CD4-positive, alpha-beta T cell treated with Interferon alpha-2 for 1 hour (primary cell): ENCODE results near the gene TMEM98.
A peak's percentile ranks its signal among the peaks of the same experiment; 100 is the strongest.
"Not testable (repeated sequence)": the region's sequence is repeated elsewhere in the genome, so short reads cannot be mapped to it uniquely, and the experiment has no call there.

ENCODE experiments used
- DNase-seq, 2 donors: peaks; one replicate each; pipeline ENCODE4 v3.0.0-alpha.2; 2020 to 2022

TMEM98 gene, protein sequence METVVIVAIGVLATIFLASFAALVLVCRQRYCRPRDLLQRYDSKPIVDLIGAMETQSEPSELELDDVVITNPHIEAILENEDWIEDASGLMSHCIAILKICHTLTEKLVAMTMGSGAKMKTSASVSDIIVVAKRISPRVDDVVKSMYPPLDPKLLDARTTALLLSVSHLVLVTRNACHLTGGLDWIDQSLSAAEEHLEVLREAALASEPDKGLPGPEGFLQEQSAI

DNA sequence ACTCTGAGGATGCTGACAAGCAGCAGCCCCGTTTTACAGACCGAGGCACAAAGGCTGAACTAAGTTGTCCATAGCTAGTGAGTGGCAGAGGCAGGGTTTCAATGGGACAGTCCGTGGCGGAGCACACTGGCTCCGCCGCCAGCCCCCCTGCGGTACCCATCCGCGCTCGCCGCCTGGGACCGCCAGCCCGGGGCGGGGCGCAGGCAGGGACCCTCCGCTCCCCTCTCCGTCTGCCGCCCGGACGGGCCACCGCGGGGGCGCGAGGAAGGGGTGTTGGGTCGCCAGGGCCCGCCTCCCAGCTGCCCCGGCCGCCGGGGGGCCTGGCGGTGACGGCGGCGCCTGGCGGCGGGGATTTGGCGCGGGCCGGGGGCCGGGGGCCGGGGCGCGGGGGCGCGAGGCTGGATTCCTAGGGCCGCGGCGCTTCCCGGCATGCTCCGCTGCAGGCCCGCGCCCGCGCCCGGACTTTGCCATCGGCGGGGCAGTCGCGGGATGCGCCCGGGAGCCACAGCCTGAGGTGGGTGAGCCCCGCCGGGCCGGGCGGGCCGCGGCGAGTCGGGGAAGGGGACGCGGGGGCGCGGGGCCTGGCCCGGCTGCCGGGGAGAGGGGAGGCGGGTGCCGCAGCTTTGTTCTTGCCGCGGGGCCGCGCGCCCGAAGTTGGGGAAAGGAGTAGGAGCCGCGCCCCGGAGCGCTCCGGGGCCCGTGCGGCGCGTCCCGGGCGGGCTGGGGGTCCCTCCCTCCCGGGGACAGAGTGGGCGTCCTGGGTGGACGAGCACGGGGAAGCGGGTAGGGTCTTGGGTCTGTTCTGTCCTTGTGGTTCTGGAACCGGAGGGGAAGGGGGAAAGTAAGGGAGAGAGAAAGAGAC, at the start of gene TMEM98:
Gene TMEM98 (plus strand): TSS at position 430 of the 862 bp plus-strand sequence. CDS start 3,376 bp downstream, outside the sequence.
- no peak for DNase-seq

DNA sequence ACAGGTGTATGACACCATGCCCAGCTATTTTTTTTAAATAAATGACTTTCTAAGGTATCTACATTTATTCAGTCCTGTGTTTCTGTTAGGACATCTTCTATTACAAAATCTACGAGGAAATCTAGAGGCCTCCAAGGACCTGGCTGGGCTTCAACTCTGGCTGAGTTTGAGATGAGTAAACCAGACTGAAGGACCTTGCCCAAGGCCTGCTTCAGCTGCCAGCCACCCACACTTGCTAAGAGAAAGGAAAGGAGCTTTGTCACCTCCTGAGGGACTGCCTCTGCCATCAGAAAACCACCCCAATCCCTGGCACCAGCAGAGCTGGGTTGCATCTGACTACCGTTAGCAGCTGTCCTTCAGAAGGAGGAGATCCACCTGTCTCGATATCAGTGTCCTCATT, 49.7 kb upstream of the TMEM98 start:
- no peak for DNase-seq

DNA sequence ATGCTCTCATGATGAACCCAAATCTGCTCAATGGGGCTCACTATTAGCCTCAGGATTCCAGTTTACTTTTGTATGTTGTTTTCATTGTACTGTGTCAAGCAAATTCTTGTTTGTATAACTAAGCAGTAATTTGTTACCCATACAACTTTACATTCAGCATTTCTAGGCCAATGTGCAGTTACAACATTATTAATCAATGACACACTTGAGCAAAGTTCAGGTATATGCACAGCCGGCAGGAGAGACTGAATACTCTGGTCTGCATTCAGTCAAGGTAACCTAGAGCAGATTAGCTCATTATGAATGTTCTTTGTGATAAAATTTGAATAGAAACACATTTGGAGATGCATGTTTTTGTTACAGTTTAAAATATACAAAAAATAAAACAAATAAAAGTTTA, 48.8 kb upstream of the TMEM98 start:
- no peak for DNase-seq

DNA sequence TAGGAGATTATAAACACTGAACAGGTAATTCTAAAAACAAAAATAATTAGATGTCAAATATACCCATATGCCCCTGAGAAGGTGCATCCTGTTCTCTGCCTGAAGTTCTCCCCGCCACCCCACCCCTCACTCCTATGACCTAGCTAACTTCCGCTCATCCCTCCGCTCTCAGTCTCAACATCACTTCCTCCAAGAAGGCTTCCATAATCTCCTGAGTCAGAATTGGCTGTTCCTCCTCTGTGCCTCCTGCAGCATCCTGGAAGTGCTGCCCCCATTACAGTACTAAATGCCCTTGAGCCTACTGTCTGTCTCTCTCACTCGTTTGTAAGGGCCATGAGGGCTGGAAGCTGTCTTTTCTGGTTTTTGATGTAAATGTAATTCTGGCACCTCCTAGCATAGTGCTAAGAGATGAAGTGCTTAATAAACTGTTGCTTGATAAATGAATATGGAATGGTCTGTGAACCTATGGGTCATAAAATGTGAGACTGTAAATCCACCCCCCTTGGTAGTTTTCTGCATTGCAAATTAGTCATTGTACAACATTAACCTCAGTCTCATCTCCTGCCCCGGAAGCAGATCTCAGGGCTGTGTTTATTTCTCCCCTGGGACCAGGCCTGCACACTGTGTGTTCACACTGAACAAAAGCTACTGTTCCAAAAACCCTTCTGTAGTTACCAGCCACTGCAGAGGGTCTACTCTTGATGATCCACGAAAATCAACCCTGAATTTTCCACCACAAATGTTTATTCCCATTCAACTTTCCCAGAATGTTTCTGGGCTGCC, 47.1 kb upstream of the TMEM98 start:
- no peak for DNase-seq

DNA sequence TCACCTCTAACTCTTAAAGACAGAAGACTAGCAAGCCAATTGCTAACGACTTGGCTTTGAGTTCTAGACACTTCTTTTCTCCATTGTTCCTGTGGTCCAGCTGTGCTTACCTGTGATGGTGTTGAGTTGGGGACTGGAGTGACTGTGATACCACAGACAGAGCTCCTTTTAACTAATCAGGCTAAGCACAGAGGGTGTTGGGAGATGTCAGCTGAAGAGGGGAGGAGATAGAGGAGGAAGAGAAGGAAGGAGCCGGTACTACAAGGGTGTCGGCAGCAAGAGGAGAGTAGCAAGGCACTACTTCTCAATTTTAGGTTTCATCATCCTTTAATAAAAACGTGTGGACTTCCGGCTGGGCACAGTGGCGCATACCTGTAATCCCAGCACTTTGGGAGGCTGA, 45.9 kb upstream of the TMEM98 start:
- no peak for DNase-seq

DNA sequence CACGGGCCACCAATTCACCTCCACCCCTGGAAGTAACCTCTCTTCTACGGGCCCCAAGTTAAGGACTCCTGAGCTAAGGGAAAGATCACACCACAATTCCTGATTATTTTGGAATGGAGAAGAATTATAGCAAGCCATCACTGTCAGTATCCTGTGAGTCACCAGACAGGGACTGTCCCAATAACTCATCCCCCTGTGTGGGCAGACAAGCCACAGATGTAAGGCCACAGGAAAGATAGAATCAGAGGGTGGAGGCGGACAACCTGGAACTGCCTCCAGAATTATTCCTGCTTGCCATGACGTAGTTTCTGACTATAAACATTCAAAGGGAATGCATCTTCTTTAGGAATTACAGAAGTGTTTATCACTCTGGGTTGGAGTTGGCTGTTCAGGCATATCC, 45.2 kb upstream of the TMEM98 start:
- DNase-seq, result no peak

DNA sequence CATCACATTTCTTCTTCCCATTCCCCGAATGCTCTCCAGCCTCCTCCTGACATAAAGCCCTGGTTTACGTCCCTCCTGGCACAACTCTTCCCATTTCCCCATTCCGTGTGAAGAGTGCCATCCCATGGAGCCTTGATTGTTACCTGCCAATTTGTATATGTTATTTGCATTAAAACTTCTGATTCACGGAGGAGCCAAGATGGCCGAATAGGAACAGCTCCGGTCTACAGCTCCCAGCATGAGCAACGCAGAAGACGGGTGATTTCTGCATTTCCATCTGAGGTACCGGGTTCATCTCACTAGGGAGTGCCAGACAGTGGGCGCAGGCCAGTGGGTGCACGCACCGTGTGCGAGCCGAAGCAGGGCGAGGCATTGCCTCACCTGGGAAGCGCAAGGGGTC, 41.0 kb upstream of the TMEM98 start:
- DNase-seq, result not testable (repeated sequence)

DNA sequence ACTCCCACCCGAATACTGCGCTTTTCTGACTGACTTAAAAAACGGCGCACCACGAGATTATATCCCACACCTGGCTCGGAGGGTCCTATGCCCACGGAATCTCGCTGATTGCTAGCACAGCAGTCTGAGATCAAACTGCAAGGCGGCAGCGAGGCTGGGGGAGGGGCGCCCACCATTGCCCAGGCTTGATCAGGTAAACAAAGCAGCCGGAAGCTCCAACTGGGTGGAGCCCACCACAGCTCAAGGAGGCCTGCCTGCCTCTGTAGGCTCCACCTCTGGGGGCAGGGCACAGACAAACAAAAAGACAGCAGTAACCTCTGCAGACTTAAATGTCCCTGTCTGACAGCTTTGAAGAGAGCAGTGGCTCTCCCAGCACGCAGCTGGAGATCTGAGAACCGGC, 40.5 kb upstream of the TMEM98 start:
- DNase-seq, result not testable (repeated sequence)

DNA sequence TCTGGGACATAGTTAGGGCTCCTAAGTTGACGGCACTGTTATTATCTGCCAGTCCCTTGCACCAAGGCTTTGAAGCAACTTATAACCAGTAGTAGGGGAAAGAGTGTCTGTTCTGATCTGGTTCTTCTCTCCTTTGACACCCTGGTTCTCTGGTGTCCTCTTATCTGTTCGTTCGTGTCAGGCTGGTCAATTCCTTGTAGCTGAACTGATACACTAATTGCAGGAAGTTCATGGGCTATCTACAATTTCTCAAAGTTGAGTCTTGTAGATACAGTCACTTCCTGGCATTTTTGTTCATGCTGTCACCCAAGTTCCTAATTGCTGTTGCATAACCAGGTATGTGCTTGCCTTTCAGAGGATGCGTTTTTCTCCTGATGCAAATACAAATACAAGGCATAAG, 33.7 kb upstream of the TMEM98 start:
- DNase-seq, result no peak

DNA sequence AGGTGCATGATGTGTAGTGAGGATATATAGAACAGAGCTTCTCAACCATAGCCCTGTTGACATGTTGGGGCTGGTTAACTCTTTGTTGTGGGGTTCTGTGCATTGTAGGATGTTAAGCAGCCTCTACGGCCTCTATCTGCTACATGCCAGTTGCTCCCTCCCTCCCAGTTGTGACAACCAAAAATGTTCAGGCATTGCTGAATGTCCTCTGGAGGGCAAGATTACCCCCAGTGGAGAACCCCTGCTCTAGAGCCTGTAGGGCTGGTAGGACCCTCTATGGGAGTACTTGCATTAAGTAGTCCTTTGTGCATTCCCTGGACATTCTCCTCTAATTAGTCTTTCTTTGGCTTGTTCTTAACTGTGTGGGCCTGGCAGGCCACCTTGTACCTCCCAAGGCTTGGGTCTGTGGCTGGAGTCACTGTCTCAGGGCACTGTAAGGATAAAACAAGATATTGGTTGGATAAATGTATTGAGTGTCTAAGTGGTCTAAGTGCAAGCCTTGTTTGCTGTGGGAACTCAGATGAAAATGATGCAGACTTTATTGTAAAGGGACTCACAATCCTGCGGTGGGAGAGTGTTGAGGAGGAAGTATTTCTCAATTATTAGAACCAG, 31.2 kb upstream of the TMEM98 start:
- DNase-seq, result no peak

DNA sequence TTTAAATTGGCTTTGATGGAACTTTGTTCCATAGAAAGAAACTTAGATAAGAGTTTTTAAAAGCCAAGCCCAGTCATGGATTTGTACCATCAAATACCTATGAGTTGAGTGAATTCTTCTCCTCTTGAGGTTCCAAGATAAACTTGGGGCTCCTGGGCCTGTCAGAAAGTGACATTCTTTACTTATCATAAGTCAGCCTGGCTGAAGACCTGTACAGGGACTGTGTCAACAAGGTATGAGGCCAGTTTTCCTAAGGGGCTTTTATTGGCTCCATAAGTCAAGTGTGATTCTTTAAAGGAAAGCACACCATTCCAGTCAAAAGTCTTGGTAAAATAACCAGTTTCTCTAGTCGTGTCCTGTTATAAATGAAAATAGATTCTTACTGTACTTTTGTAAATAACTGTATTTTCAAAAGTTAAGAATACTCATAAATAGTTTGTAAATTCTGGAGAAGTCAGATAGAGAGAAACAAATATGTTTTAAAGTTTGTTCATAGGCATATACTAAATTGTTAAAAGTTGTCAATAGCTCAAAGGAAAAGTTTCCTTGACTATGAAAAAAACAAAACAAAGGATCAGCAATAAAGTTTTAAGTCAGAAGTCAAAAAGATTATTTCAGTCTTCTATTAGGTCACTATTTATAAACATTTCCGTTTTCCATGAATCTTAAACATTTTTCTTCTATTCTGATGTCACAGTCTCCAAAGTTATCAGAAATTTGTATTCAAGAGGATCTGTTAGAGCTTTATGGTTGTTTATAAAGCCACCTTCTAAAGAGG, 28.5 kb upstream of the TMEM98 start:
- no peak for DNase-seq

DNA sequence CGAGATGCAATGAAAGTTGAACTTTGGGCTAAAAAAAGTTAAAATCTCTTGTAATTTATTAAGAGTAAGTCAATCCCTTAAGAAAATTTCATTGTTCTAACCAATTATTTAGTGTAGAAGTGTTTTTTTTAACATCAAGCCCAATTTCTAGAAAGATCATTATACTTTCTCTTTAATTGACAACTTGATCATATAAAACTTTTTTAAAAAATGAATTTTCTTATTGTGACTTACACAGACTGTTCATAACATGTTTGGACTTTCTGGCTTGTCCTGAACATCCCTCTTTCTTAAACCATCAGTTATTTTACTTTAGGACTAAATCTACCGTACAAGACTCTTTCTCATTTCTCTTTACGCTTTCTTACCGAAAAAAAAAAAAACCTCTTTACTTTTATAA, 26.2 kb upstream of the TMEM98 start:
- no peak for DNase-seq

DNA sequence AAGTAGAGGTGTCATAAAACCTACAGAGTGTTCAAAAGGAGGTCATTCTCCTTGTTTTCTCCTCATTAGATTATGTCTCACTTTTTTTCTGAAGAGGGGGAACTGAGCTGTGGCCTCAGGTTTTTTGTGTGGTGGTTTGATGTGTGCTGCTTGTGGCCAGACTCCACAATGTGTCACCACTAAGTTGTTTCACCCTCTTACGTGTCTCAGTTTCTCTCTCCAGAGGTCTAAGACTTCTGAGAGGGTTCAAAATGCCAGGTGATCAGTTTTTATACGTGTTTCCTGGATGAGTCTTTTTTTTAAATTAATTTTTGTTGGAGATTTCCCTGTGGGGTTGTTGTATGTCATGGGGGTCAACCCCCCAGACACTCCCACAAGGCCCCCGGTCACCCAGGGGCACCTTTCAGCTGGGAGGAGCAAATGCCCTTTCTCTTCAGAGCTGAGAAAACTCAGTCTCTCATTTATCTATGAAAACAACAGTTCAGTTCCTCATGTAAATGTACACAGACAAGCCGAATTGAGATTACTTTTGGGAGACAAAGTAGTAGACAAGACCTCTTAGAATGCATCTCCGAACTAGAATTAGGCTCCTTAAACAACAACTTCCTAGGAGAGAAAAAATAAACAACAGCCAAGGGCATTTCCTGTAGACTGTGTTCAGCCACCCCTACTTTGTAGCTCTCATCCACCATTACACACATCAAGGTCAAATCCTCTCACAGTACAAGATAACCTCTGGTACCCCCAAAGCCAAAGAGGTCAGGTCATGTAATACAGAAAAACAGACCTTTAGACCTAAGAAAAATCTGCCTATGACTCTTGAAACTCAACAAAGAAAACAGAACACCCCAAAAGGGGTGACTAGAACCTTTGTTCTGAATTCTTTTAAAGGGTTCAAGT, 23.9 kb upstream of the TMEM98 start:
- DNase-seq, result no peak

DNA sequence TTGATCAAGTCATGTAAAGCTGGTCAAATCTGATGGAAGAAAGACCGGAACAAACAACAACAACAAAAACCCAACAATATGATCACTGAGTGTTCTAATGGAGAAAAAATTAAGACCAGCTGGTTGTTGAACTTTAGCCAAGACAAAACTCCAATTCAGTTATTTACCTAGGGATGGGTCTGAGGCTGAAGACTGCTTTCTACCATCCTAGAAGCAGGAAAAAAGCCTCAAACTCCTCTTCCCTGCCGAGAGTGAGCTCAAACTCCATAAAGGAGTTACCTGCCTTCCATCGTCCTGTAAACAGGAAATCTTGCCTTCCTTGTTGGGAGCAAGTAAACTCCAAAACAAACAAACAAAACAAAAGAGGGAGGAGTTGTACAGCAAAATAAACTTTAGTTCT, 23.1 kb upstream of the TMEM98 start:
- DNase-seq, result no peak

DNA sequence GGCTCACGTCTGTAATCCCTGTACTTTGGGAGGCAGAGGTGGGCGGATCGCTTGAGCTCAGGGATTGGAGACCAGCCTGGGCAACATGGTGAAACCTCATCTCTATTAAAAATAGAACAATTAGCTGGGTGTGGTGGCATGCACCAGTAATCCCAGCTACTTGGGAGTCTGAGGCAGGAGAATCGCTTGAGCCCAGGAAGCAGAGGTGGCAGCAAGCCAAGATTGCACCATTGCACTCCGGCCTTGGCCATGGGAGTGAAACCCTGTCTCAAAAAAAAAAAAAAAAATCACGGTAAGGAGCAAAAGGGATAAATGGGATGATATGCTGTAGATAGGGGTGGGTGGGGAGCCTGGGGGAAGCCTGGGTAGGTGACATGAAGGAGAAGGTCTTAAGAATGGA, 20.4 kb upstream of the TMEM98 start:
- no peak for DNase-seq

DNA sequence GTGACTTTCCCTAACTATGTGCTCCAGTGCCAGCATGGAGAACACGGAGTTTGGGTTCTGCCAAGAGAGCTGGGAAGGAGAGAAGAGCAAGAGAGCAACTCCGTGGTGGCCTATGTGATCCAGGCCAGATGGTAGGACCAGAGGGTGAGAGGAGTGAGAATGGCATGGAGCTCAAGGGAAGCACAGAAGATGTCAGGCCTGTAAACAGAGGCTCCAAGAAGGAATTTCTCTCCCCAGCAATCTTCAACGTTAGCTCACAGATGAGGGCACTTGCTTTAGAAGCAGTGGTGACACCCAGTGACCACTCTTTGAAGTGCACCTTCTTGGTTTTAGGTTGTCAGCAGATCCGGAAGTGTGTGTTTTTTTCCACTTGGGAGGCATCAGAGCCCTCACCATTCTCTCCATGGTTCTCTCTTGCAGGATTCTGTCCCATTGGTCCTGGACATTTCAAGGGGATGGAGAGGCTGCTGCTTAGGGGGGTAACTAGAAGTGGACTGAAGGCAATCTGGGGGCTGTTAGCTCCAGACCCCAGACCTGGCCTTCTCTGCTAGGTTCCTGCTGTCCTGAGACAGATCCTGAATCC, 18.1 kb upstream of the TMEM98 start:
- peak; percentile 36 to 57 for DNase-seq

DNA sequence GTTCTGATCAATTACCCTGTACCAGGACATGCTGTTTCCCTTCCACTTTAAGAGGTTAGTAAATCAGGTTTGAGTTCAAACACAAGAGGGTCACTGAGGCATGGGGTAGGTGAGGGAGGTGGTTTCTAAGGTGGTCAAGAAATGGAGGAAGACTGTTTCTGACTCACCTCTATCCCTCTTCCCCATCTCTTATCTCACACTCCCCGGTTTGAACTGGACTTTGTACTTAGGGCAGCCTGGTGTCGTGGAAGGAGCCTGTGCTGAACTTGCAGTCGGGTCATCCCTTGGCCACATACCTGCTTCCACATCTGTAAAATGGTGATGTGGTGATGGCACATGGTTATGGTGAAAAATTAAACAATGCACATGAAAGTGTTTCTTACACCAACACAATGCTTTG, 17.2 kb upstream of the TMEM98 start:
- DNase-seq, result no peak

DNA sequence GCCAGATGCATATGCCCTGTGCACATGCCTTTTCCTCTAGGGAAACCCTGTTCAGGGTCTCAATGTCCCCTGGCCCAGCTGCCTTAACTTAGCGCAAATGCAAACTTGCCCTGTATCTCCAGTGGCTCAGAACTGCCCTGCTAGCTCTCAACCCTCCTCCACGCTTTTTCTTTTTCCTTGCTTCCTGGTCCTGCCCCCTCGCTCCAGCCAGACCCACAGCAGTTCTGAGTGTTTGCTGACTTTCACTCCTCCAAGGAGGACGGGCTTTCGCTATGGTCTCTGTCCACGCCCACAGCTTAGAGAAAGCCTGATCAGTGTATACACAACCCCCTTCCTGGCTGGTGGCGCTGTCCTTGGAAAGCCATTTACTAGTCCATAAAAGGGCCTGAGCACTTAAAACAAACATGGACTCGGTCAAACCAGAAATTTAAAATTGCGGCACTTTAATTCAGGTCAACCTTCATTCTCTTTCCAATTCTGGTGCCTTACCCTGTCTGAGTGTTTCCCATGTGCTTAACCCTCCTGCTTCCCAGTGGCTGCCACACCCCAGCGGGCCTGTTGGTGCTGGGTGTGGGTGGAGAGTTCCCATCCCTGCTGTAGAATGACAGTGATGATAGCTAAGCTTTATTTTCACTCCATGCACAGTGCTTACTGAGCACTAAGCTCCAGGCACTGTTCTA, 15.6 kb upstream of the TMEM98 start:
- no peak for DNase-seq

DNA sequence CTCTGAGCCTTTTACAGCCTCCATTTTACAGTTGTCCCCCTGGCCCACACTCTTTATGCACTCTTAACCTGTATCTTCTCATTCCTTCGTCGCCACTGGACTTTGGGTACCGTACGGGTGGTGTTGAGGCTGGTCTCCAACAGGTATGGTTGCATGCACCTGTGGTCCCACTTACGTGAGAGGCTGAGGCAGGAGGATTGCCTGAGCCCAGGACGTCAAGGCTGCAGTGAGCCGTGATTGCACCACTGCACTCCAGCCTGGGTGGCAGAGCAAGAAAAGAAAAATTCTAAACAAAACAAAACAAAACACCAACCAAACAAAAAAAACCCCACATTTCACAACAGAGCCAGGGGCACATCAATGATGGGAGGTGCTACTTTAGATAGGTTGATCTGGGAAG, 14.4 kb upstream of the TMEM98 start:
- DNase-seq, result no peak

DNA sequence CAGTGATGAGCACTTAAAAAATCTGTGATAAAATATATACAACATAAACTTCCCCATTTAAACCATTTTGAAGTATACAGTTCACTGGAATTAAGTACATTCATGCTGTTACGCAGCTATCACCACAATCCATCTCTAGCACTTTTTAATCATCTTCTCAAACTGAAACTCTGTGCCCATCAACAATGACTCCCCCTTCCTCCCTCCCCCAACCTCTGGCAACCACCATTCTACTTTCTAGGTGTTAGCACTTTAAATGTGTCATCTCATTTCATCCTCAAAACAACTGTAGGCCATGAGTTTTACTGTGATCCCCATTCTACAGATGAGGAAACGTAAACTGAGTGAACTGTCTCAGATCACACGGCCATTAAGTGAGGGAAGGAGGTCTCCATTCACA, 13.8 kb upstream of the TMEM98 start:
- DNase-seq, result no peak
